ENCODE measurements around the gene TIGD1. TPM values are rescaled to one million over a fixed set of nuclear protein-coding genes. Genes with fewer than 3 reads are reported as not detected.

Gene TIGD1
- total RNA-seq, 2 experiments from 2014 or later: 18.5 to 27.8 TPM

DNA sequence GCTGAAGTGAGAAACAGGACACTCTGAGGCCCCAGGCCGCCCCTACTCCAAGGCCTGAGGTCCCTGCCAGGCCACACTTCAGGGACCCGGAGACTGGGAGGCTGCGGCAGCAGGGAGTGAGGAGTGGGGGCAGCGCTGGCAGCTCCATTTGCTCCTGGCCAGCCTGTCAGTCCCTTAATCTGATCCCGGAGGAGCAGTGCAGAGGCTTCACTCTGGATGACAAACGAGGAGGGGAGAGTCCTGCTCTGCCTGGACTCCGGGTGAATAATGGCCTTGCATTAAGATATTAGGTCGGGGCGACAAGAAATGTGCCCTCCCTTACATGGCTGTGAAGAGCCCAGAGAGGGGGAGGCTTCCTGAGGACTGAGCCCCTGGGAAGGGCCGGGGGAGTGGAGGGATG, 44.5 kb downstream of the TIGD1 start:
- H3K27ac ChIP-seq (ENCODE audit: low read depth, low read length, poor library complexity, severe bottlenecking): no peak overlapping the region
- intact Hi-C loops (cut with micrococcal nuclease; ENCODE audit: unreplicated experiment): no loop called here
- no peak for TF ChIP-seq EZH2phosphoT487 (IDR thresholded peaks at IDR 0.05; ENCODE audit: borderline replicate concordance, low read depth, low read length)
- TF ChIP-seq CTCF (conservative IDR thresholded peaks at IDR 0.05; ENCODE audit: low read length): no peak
- H4K20me1 ChIP-seq (ENCODE audit: insufficient read depth, low read length): no peaks in the 10 kb centered on the region
- H3K9me3 ChIP-seq (ENCODE audit: low read length): no peaks in the 10 kb centered on the region
- no peak overlapping the region for H3K4me3 ChIP-seq (ENCODE audit: low read depth, low read length, poor library complexity, severe bottlenecking)
- CTCF ChIA-PET (ENCODE audit: unreplicated experiment): no interaction called here
- no peaks in the 10 kb centered on the region for H3K9me2 ChIP-seq (ENCODE audit: insufficient read depth, low read length)
- no peaks in the 10 kb centered on the region for H3K36me3 ChIP-seq (ENCODE audit: insufficient read depth, low read length)
- DNase-seq (ENCODE audit: low spot score): no peak
- no peak overlapping the region for H2AFZ ChIP-seq (ENCODE audit: low read length)
- BruUV-seq (replicated peaks): no TSS peak
- POLR2A ChIA-PET: no interaction called here
- H3K4me1 ChIP-seq (ENCODE audit: insufficient read depth, low read length, poor library complexity, severe bottlenecking): no peaks in the 10 kb centered on the region
- H3K4me2 ChIP-seq (ENCODE audit: low read length): no peak overlapping the region
- no peaks in the 10 kb centered on the region for H3K79me2 ChIP-seq (ENCODE audit: insufficient read depth, low read depth, low read length)

DNA sequence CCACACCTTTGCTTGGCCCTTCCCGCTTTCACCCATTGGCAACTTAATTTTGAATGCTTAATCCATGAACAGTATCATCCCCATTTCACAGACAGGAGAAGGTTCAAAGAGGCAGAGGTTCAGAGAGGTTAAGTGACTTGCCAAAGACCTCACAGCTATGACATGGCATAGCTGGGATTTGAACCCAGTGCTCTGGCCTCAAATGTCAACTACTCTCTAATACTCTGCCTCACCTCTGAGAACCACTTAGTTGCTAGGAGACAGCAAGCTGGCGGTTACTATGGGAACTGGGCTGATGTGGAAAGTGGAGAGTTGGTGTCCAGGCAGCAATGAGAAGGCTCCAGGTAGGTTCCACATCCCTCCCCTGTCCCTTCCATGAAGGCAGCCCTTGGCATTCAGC, 45.9 kb downstream of the TIGD1 start:
- Histone ChIP-seq H3K9me2 (ENCODE audit: insufficient read depth, low read length) (no peaks in the 10 kb centered on the region), H3K4me1 (ENCODE audit: insufficient read depth, low read length, poor library complexity, severe bottlenecking) (no peaks in the 10 kb centered on the region), H3K4me3 (ENCODE audit: low read depth, low read length, poor library complexity, severe bottlenecking) (no peak overlapping the region), H4K20me1 (ENCODE audit: insufficient read depth, low read length) (no peaks in the 10 kb centered on the region), H2AFZ (ENCODE audit: low read length) (no peak overlapping the region), H3K27ac (ENCODE audit: low read depth, low read length, poor library complexity, severe bottlenecking) (no peak overlapping the region), H3K36me3 (ENCODE audit: insufficient read depth, low read length) (no peaks in the 10 kb centered on the region), H3K79me2 (ENCODE audit: insufficient read depth, low read depth, low read length) (no peaks in the 10 kb centered on the region), H3K9me3 (ENCODE audit: low read length) (no peaks in the 10 kb centered on the region), H3K4me2 (ENCODE audit: low read length) (no peak overlapping the region)
- ChIA-PET POLR2A (no interaction called here), CTCF (ENCODE audit: unreplicated experiment) (no interaction called here)
- intact Hi-C loops (cut with micrococcal nuclease; ENCODE audit: unreplicated experiment): no loop called here
- no peak for DNase-seq (ENCODE audit: low spot score)
- TF ChIP-seq CTCF (conservative IDR thresholded peaks at IDR 0.05; ENCODE audit: low read length) (no peak), EZH2phosphoT487 (IDR thresholded peaks at IDR 0.05; ENCODE audit: borderline replicate concordance, low read depth, low read length) (no peak)
- BruUV-seq (replicated peaks): no TSS peak

GRCh38 chr2:232503809-232504323, 46.5 kb downstream of the TIGD1 start:
- intact Hi-C loops (cut with micrococcal nuclease; ENCODE audit: unreplicated experiment): no loop called here
- POLR2A ChIA-PET: no interaction called here
- no TSS peak for BruUV-seq (replicated peaks)
- Histone ChIP-seq H3K9me3 (ENCODE audit: low read length) (no peaks in the 10 kb centered on the region), H3K27ac (ENCODE audit: low read depth, low read length, poor library complexity, severe bottlenecking) (no peak overlapping the region), H2AFZ (ENCODE audit: low read length) (no peak overlapping the region), H3K9me2 (ENCODE audit: insufficient read depth, low read length) (no peaks in the 10 kb centered on the region), H3K4me1 (ENCODE audit: insufficient read depth, low read length, poor library complexity, severe bottlenecking) (no peaks in the 10 kb centered on the region), H3K36me3 (ENCODE audit: insufficient read depth, low read length) (no peaks in the 10 kb centered on the region), H3K4me3 (ENCODE audit: low read depth, low read length, poor library complexity, severe bottlenecking) (no peak overlapping the region), H3K79me2 (ENCODE audit: insufficient read depth, low read depth, low read length) (no peaks in the 10 kb centered on the region), H4K20me1 (ENCODE audit: insufficient read depth, low read length) (no peaks in the 10 kb centered on the region), H3K4me2 (ENCODE audit: low read length) (no peak overlapping the region)
- no peak for DNase-seq (ENCODE audit: low spot score)
- no peak for TF ChIP-seq EZH2phosphoT487 (IDR thresholded peaks at IDR 0.05; ENCODE audit: borderline replicate concordance, low read depth, low read length)
- TF ChIP-seq CTCF (conservative IDR thresholded peaks at IDR 0.05; ENCODE audit: low read length): no peak
- CTCF ChIA-PET (ENCODE audit: unreplicated experiment): no interaction called here
